HG03378 (cell line): Measurements from ENCODE around the gene NTHL1.

Experiments used
- ATAC-seq: cut with Tn5 transposase; IDR thresholded peaks from one replicate; pipeline ENCODE4 v1.9.1; 2021; ENCODE audit warnings: mild to moderate bottlenecking, moderate library complexity; ENCODE audit not compliant: unreplicated experiment

The NTHL1 gene

DNA sequence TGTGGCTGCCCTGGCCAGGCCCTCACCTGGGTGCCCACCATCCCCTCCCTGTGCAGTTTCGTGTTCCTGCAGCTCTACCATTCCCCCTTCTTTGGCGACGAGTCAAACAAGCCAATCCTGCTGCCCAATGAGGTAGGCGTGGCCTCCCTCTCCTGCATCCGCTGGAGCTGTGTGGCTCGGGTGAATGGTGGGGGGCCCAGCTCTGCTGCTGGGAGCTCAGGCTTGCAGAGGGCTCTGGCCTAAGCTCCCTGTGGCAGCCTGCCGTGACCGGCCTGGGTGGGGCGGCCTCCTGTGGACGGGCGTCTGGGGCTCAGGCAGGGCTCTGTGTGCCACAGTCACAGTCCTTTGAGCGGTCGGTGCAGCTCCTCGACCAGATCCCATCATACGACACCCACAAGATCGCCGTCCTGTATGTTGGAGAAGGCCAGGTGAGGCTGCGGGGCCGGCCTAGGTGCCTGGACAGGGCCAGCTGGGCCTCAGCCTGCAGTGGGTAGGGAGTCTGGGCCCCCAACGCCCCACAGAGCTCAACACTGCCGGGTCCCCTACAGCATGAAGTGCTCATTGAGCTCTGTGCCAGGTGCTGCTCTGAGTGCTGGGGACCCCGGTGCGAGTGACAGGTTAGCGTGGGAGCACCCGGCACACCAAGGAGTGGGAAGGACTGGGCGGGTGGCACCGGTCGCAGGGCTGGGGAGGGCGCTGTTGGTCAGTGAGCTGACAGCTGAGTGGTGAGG is 37.4 kb upstream of the NTHL1 start:
- no peak for ATAC-seq

DNA sequence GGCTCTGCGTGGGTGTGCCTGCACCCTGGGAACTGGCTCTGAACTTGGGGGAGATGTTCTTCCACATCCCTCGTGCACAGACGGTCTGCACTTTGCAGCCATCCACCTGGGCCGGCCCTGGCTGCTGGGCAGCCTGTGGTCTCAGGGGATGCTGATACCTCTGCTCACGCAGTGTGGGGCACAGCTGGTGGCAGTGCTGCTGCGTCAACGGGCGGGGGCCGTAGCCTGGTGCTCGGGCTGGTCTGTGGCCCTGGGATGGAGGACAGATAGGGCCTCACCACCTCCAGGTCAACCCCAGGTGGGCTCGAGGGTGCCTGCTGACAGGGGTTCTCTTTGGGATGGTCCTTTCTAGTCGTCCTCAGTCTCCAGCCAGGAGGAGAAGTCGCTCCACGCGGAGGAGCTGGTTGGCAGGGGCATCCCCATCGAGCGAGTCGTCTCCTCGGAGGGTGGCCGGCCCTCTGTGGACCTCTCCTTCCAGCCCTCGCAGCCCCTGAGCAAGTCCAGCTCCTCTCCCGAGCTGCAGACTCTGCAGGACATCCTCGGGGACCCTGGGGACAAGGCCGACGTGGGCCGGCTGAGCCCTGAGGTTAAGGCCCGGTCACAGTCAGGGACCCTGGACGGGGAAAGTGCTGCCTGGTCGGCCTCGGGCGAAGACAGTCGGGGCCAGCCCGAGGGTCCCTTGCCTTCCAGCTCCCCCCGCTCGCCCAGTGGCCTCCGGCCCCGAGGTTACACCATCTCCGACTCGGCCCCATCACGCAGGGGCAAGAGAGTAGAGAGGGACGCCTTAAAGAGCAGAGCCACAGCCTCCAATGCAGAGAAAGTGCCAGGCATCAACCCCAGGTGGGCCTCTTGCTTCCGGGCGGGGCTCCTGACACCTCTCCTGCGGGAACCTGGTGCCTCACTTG is 36.5 kb upstream of the NTHL1 start:
- no peak for ATAC-seq

DNA sequence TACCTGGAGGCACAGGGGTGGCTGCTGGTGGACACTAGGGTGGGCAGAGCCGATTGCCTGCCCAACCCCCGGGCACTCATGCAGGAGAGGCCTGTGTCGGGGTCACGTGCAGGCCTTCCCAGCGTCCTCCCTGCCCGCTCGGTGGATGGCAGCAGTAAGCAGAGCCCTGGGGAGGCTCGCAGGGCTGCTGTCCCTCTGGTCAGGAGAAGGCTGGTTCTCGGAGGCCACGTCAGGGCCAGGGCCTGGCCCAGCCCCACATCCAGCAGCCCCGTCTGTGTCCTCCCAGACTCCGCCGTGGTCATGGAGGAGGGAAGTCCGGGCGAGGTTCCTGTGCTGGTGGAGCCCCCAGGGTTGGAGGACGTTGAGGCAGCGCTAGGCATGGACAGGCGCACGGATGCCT is 35.8 kb upstream of the NTHL1 start:
- ATAC-seq: no peak

DNA sequence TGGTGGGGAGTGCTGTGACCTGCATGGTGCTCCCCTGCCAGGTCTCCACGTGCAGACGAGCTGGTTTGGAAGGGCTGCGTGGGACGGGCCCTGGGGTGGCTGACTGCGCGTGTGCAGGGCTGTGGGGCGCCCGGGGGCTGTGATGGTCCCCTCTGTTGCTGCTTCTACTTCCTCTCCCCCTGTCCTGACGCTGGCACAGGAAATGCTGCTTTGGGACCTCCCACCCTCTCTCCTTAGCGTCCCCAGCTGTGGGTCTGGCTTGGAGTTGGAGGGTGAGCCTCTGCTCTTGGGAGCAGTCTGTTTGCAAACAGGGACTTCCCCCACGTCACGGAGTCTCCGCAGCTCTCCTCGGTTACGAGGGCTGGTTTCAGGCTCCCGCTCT is 35.3 kb upstream of the NTHL1 start:
- no peak for ATAC-seq

DNA sequence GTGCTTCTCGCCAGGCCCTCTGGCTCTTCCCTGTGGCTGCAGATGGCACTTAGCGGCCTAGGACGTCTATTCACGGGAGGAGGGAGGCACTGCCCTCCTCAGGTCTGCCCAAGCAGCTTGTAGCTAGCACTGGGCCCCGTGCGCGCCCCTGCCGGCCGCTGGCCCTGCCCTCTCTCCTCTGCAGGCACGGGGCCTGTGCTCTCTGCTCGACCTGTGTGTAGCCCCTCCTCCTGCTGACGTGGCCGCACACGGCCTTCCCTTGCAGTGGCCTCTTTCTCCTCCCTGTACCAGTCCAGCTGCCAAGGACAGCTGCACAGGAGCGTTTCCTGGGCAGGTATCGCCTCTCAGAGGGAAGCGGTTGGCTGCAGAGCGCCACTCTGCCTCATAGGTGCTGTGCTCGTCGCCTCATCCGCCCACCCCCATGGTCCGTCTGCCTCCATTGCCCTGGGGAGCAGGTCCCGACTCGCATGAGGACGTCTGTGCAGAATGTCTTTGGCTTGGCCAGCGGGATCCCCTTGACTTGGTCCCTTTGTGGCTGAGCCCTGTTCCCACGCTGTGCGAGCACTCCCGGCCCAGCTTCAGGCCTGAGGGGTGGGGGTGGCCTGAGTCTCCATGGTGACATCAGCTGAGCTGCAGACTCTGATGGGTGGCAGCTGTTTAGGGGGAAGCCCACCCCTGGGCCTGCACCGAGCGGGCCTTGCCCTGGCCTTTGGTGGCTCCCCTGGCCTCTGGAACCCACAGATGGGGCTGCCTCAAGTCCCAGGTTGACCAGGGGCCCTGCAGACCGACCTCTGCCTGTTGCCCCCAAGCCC is 34.7 kb upstream of the NTHL1 start:
- ATAC-seq: no peak

DNA sequence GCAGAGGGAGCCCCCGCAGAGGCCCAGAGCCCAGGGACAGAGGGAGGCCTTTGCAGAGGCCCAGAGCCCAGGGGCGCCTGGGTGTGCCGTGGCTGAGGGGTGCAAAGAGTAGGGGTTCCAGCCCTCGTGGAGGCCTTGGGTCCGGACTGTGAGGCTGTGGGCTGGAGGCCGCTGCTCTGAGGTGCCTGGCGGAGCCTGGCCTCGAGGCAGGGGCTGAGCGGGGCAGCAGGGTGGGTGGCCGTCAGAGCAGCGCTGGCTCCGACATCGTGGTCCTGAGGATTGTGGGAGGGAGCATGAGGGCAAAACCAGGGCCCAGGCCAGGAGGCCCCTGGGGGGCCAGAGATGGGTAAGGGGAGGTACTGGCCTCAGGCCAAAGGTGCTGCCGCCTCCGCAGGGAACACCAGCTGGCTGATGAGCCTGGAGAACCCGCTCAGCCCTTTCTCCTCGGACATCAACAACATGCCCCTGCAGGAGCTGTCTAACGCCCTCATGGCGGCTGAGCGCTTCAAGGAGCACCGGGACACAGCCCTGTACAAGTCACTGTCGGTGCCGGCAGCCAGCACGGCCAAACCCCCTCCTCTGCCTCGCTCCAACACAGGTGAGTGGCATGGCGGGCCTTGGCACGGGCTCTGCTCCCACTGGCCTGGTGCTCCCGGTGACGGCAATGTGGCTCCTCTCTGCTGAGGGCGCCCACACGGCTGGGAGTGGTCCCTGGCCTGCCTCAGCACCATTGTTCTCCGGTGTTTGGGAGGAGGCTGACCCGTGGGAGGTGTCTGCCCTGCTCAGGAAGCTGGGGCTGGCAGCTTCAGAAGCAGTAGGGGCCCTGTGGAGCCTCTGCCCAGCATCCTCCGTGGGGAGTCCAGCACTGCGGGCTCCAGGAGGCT is 33.8 kb upstream of the NTHL1 start:
- no peak for ATAC-seq

DNA sequence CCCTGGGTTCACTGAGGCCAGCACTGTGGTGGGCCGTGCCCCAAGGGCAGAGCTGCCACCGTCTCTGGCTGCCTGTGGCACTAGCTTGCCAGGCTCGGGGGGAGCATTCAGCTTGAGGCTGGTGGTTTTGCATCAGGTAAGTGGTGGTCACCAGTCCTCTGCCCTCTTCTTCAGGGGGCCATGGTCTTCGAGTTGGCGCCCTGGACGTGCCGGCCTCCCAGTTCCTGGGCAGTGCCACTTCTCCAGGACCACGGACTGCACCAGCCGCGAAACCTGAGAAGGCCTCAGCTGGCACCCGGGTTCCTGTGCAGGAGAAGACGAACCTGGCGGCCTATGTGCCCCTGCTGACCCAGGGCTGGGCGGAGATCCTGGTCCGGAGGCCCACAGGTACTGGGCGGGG is 32.4 kb upstream of the NTHL1 start:
- ATAC-seq: no peak

DNA sequence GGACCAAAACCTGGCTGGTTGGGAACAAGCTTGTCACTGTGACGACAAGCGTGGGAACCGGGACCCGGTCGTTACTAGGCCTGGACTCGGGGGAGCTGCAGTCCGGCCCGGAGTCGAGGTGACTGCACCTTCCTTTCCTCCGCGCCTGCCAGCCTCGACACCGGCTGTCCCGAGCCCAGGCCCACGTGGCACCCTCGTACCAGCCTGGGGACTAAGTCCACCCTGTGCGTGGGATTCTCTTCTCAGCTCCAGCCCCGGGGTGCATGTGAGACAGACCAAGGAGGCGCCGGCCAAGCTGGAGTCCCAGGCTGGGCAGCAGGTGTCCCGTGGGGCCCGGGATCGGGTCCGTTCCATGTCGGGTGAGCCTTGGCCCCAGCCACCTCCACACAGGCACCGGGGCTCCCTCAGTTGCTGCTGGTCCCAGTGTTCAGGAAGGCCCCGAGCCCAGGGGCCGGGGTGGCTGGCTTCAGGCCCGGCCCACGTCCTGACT is 31.7 kb upstream of the NTHL1 start:
- no peak for ATAC-seq

DNA sequence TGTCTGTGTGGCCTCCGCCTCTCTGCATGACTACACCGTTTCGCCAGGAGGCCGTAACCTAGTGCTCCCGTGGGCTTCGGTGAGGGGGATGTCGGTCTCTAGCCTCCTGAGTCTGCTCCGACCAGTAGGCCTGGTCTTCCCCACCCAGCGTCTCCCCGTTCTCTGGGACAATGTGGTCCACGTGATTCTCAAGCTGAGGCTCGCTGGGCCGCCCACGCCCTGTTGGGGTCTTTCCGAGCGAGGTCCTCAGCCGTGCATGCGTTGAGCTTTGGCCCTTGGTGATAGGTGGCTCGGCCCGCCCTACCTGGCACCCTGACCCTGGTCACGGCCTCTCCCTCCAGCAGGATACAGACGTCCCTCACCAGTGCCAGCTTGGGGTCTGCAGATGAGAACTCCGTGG is 31.1 kb upstream of the NTHL1 start:
- no peak for ATAC-seq

DNA sequence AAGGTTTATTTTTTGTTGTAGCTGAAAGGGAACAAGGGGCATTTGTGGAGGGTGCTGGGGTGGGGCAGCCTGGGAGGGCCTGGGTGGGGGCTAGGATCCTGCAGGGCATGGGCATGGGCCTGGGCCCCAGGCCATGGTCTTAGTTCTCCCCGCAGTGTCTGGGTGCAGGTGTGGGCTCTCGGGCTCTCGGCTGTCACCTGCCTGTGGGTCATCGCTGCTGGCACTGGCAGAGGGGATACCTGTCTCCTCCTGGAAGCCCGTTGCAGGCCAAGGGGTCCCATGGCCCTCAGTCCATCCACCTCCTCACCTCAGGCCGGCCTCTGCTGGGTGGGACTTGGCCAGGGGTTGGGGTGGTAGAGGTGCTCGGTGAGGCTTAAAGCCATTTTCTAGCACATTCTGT is 30.5 kb upstream of the NTHL1 start:
- no peak for ATAC-seq

DNA sequence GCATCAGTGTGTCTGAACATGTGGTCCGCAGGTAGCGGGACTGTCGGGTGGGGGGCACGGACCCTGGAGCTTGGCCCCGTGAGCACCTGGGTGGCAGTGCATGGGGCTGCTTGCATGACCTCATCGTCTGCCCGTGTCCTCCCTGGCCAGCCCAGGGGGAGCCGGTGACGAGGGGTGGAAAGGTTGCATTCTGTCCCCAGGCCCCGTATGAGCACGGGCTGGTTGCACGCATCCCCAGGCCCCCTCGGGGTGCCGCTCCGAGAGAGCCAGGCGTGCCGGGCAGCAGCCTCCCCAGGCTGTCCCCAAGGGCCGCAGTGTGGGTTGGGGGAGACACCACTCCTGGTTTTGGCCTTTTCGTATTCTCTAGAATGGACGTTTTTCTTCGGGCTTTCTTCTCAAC is 30.1 kb upstream of the NTHL1 start:
- ATAC-seq: no peak

DNA sequence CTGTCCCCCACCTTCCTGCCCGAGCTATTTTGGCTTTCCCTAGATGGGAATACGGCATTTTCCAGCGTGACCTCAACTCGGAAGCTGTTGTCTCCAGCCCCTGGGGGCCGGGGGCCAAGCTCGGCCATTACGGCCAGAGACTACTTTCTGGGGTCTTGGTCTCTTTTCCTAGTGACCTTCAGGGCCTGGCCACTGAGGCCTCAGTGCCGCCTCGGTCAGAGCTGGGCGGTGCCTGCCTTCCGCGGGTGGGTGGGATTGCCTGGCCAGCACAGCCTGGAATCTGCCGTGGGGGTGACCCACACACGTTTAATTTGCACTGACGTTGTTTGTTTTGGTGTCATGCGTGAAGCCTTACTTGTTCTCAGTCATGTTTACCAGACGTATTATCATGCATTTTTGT is 29.4 kb upstream of the NTHL1 start:
- no peak for ATAC-seq

DNA sequence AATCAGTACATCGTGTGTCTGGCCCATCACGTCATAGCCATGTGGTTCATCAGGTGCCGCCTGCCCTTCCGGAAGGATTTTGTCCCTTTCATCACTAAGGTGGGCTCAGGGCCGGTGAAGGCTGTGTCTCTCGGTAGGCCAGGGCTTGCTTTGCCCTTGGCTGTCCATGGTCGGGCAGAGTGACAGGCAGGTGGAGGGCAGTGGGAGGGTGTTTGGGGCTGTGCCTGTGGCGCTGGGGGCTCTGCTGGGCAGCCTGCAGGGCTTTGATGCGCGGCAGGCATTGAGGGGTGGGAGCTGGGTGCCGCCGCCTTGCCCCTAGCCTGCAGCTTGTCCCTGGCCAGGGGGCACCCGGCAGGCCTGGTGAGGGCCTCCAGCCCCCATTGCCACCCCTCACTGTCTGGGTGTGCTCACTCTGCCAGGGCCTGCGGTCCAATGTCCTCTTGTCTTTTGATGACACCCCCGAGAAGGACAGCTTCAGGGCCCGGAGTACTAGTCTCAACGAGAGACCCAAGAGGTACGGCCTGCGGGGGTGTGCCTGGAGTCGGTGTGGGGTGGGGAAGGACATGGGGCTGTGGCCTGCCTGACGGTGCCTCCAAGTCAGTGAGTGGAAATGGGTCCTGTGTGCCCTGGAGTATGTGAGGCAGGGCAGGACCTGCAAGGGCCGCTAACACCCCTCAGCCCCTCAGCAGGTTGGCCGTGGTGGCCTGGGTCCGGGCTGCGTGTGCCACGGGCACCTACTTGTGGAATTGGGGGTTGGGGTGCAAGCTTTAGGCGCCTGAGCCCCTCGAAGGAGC is 28.6 kb upstream of the NTHL1 start:
- ATAC-seq: no peak

DNA sequence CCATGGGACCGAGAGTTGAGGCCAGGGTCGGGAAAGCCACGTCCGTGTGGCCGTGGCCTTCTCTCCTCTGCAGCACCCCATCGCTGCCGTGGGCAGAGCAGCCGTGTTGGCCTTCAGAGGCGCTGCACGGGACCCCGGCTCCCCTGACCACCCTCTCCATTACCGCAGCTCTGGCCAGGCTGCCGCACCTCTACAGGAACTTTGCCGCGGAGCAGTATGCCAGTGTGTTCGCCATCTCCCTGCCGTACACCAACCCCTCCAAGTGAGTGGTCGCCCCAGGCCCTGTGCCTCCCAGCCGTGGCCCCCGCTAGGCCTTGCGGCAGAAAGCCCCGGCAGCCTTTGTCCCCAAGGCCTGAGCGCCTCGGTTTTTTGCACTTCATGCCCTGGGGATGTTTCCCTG is 28.0 kb upstream of the NTHL1 start:
- ATAC-seq: no peak

DNA sequence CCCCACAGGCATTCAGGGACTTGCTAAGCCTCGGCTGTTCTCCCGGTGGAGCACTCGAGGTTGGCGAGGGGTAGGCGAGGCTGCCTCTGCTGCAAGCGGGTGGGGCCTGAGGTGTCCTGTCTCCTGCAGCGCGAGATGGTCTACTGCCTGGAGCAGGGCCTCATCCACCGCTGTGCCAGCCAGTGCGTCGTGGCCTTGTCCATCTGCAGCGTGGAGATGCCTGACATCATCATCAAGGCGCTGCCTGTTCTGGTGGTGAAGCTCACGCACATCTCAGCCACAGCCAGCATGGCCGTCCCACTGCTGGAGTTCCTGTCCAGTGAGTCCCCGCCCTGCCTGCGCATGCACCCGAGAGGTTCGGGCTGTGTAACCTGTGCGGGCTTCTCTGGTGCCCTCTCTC is 26.4 kb upstream of the NTHL1 start:
- no peak for ATAC-seq

DNA sequence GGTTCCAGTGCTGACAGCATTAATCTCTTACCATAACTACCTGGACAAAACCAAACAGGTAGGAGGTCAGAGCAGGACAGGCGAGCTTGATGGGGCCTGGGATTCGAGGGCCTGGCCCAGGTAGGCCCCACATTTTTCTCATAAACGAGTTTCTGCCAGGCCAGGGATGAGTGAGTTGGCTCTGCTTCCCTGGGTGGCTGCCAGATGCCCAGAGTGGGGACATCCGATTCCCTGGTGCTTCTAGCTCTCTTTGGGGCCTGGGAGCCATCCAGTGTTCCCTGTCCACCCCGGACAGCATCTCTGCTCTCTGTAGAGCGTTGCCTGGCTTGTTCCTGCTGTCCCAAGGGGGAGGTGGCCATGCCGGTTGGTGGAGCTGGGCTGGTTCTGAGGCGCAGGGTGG is 25.3 kb upstream of the NTHL1 start:
- ATAC-seq: no peak

DNA sequence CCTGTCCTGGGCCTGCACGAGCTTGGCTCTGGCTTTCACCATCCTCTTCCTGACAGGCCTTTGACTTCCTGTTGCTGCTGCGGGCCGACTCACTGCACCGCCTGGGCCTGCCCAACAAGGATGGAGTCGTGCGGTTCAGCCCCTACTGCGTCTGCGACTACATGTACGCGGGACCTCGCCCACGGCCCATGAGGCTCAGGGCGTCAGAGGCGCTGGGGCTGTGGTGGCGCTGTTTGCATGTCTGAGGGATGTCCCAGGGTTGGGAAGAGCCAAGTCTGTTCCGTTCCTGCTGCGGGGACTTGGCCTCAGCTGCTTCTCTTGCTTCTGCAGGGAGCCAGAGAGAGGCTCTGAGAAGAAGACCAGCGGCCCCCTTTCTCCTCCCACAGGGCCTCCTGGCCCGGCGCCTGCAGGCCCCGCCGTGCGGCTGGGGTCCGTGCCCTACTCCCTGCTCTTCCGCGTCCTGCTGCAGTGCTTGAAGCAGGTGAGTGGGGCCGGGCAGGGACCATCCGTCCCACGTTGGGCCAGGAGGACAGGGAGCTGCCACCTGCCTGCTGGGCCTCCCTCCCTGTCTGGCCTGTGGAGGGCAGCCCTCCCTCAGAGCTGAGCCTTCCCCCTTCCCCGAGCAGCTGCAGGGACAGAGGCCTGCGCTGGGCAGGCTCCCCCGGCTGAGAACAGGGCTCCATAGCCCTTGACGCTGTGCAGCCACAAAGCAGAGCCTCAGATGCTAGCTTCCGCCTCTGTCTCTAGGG is 24.0 kb upstream of the NTHL1 start:
- ATAC-seq: no peak

DNA sequence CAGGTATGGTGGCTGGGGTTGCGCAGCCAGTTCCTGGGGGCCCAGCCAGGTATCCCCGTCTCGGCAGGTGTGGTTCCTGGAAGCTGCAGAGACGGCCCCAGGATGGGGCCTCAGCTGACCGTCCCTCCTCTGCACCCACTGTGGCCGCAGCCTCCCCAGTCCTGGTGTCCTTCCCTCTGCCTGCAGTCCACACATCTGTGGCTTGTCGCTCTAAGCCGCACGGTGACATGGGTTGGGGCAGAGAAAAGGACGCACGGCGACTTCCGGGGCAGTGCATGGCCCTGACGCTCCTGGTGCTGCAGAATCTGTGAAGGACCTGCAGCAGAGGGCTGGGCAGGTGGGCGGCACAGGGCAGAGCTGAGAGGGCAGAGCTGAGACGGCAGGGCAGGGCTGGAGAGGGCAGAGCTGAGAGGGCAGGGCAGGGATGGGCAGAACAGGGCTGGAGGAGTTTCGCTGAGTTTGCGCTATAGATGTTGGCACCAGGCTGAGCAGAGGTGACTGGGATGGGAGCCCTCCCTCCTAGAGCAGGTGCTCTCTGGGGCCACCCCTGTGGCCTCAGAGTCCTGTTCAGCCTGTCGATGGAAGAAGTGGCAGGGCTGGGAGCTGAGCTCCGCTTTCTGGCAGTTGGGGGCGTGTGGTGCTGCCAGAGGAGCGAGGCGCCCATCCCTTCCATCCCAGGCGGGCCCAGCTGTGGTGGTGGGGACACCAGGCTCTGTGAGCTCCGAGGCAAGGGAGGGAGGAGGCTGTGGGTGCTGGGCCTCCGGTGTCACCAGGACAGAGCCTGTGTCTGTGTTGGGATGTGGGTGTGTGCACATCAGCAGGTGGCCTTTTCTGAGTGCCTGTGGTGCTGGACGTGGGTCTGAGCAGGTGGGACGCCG is 23.2 kb upstream of the NTHL1 start:
- ATAC-seq: no peak
